SK-N-MC (cell line): ENCODE measurements around the gene SYT2.
"Not testable (repeated sequence)": the region's sequence is repeated elsewhere in the genome, so short reads cannot be mapped to it uniquely, and the experiment has no call there.

Experiments used
- EZH2 ChIP-seq: fragments of 200-600 bp; sonication (generic); IDR thresholded peaks from one replicate; pipeline ENCODE4 v1.6.1; 2017; ENCODE audit warnings: antibody characterized with exemption
- FOXP2 ChIP-seq: optimal IDR thresholded peaks from 2 replicates; pipeline ENCODE3; 2011; ENCODE audit warnings: mild to moderate bottlenecking, moderate library complexity; ENCODE audit not compliant: insufficient read depth; ENCODE audit errors: extremely low read length, control extremely low read depth
- POLR2AphosphoS5 ChIP-seq: IDR thresholded peaks from 2 replicates; pipeline ENCODE4 v1.6.1; 2012; ENCODE audit warnings: mild to moderate bottlenecking, low read depth, low read length, borderline replicate concordance

DNA sequence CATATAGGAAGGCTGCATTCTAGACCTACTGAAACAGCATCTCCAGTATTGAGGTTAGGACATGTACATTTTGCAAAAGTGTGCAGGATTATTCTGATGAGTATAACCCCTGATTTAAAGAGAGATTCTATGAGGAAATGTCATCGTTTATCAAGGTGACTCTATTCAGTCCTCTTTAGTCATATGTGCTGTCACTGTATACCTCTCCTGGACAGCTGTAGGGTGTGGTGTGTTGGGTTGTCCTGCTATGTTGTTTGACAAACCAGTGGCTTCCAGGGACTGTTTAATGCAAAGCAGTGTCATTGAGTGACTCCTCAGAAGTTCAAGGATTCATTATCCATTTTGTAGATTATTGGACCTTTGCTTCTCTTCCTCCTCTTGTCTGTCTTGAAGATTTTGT is 152.6 kb downstream of the SYT2 start:
- TF ChIP-seq EZH2, POLR2AphosphoS5, FOXP2: not testable (repeated sequence)
